ENCODE measurements around the gene ST6GALNAC3.

Gene ST6GALNAC3

DNA sequence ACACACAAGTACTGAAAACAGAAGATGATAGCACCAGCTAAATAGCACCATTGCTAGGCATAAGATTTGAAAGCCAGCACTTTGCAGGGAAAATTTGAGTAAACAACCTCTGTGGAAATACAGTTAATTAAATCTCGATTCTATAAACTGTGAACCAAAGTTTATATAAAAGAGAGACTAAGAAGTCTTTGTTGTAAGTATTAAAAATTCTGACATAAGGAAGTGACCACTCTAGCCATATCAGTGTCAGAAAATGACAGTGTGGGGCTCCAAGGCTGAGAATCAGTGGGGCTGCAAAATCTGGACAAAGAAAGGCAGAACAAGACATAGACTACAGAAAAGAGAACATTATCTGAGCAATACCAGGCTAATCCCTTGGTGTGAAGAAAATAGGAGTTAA, 292.2 kb downstream of the ST6GALNAC3 start:
- H3K27ac ChIP-seq (ENCODE audit: low read length) = no peak overlapping the region
- no peak overlapping the region for H3K4me3 ChIP-seq (ENCODE audit: low read length)
- no peak overlapping the region for H2AFZ ChIP-seq (ENCODE audit: low read depth, low read length)
- H3K9me3 ChIP-seq (ENCODE audit: insufficient read depth, low read length) = no peaks in the 10 kb centered on the region
- no peaks in the 10 kb centered on the region for H3K79me2 ChIP-seq (ENCODE audit: low read length)
- H4K20me1 ChIP-seq (ENCODE audit: insufficient read depth, low read length) = no peaks in the 10 kb centered on the region
- TF ChIP-seq, protein P1, sequence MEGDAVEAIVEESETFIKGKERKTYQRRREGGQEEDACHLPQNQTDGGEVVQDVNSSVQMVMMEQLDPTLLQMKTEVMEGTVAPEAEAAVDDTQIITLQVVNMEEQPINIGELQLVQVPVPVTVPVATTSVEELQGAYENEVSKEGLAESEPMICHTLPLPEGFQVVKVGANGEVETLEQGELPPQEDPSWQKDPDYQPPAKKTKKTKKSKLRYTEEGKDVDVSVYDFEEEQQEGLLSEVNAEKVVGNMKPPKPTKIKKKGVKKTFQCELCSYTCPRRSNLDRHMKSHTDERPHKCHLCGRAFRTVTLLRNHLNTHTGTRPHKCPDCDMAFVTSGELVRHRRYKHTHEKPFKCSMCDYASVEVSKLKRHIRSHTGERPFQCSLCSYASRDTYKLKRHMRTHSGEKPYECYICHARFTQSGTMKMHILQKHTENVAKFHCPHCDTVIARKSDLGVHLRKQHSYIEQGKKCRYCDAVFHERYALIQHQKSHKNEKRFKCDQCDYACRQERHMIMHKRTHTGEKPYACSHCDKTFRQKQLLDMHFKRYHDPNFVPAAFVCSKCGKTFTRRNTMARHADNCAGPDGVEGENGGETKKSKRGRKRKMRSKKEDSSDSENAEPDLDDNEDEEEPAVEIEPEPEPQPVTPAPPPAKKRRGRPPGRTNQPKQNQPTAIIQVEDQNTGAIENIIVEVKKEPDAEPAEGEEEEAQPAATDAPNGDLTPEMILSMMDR (IDR thresholded peaks at IDR 0.05; ENCODE audit: low read depth, low read length) = no peak
- TF ChIP-seq EZH2phosphoT487 (IDR thresholded peaks at IDR 0.05; ENCODE audit: low read depth) = no peak
- H3K4me2 ChIP-seq (ENCODE audit: low read length) = no peak overlapping the region
- no peaks in the 10 kb centered on the region for H3K4me1 ChIP-seq (ENCODE audit: low read length)
- no peaks in the 10 kb centered on the region for H3K36me3 ChIP-seq (replicated peaks; ENCODE audit: low read depth, low read length)
- no peaks in the 10 kb centered on the region for H3K27me3 ChIP-seq (ENCODE audit: low read depth, low read length)
- no peak overlapping the region for H3K9ac ChIP-seq (ENCODE audit: low read length)

DNA sequence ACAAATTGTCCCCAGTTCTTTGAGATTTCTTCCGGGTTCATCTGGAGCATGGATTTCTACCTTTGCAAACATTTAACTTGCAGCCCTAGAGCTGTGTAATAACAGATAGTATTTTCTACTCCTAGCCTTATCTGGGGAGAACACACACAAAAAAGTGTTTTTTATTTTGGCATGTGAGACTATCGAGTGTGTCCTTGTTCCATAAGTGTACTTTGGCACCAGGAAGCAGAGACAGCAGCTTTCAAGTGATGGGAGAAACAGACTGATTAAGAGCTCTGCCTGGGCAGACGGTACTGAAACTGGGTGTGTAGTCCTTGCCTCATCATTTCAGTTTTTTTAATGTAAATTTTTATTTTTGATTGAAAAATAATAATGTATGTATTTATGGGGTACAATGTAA, 297.4 kb downstream of the ST6GALNAC3 start:
- TF ChIP-seq, protein P1 (IDR thresholded peaks at IDR 0.05; ENCODE audit: low read depth, low read length) = no peak
- TF ChIP-seq EZH2phosphoT487 (IDR thresholded peaks at IDR 0.05; ENCODE audit: low read depth) = no peak

DNA sequence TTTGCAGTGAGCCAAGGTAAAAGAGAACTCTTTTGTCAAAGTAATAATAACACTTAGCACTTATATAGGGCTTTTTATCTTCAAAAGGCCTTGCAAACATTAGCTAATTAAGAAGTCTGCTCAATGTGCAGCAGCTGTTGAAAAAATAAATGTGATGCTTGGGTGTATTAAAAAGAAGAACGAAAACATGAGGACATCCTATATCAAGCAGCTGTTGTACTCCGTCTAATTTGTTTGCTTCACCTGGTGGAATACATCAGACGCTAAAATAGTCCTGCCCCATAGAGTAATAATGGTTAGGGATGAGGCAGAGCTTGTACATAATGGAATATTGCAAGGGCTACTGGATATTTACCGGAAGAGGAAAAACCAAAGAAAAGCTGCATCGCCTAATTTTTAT, 299.5 kb downstream of the ST6GALNAC3 start:
- no peaks in the 10 kb centered on the region for H3K9me3 ChIP-seq (ENCODE audit: insufficient read depth, low read length)
- H3K9ac ChIP-seq (ENCODE audit: low read length) = no peak overlapping the region
- H3K4me3 ChIP-seq (ENCODE audit: low read length) = no peak overlapping the region
- H4K20me1 ChIP-seq (ENCODE audit: insufficient read depth, low read length) = no peaks in the 10 kb centered on the region
- H3K36me3 ChIP-seq (replicated peaks; ENCODE audit: low read depth, low read length) = no peaks in the 10 kb centered on the region
- H3K4me2 ChIP-seq (ENCODE audit: low read length) = no peak overlapping the region
- H2AFZ ChIP-seq (ENCODE audit: low read depth, low read length) = no peak overlapping the region
- no peak for TF ChIP-seq EZH2phosphoT487 (IDR thresholded peaks at IDR 0.05; ENCODE audit: low read depth)
- TF ChIP-seq, protein P1 (IDR thresholded peaks at IDR 0.05; ENCODE audit: low read depth, low read length) = no peak
- no peaks in the 10 kb centered on the region for H3K27me3 ChIP-seq (ENCODE audit: low read depth, low read length)
- no peaks in the 10 kb centered on the region for H3K79me2 ChIP-seq (ENCODE audit: low read length)
- H3K27ac ChIP-seq (ENCODE audit: low read length) = no peak overlapping the region
- no peaks in the 10 kb centered on the region for H3K4me1 ChIP-seq (ENCODE audit: low read length)

More for the DNA sequence above, 297.4 kb downstream of the ST6GALNAC3 start:
- Histone ChIP-seq H3K4me3 (ENCODE audit: low read length) (no peak overlapping the region), H3K79me2 (ENCODE audit: low read length) (no peaks in the 10 kb centered on the region), H3K9ac (ENCODE audit: low read length) (no peak overlapping the region), H3K27ac (ENCODE audit: low read length) (no peak overlapping the region), H3K4me2 (ENCODE audit: low read length) (no peak overlapping the region), H3K4me1 (ENCODE audit: low read length) (no peaks in the 10 kb centered on the region), H3K9me3 (ENCODE audit: insufficient read depth, low read length) (no peaks in the 10 kb centered on the region), H3K27me3 (ENCODE audit: low read depth, low read length) (no peaks in the 10 kb centered on the region), H2AFZ (ENCODE audit: low read depth, low read length) (no peak overlapping the region), H3K36me3 (replicated peaks; ENCODE audit: low read depth, low read length) (no peaks in the 10 kb centered on the region), H4K20me1 (ENCODE audit: insufficient read depth, low read length) (no peaks in the 10 kb centered on the region)

DNA sequence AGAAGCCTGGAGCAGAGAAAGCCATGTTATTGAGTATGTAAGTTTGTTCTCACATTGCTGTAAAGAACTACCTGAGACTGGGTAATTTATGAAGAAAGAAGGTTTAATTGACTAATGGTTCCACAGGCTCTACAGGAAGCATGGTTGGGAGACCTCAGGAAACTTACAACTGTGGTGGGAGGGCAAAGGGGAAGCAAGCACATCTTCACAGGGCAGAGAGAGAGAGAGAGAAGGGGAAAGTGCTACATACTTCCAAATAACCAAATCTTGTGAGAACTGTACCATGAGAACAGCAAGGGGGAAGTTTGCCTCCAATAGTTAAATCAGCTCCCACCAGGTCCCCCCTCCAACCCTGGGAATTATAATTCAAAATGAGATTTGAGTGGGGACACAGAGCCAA, 302.7 kb downstream of the ST6GALNAC3 start:
- Histone ChIP-seq H3K4me1 (ENCODE audit: low read length) (no peaks in the 10 kb centered on the region), H3K36me3 (replicated peaks; ENCODE audit: low read depth, low read length) (no peaks in the 10 kb centered on the region), H3K79me2 (ENCODE audit: low read length) (no peaks in the 10 kb centered on the region), H3K4me2 (ENCODE audit: low read length) (no peak overlapping the region), H2AFZ (ENCODE audit: low read depth, low read length) (no peak overlapping the region), H3K27me3 (ENCODE audit: low read depth, low read length) (no peaks in the 10 kb centered on the region), H3K4me3 (ENCODE audit: low read length) (no peak overlapping the region), H3K9ac (ENCODE audit: low read length) (no peak overlapping the region), H4K20me1 (ENCODE audit: insufficient read depth, low read length) (no peaks in the 10 kb centered on the region), H3K27ac (ENCODE audit: low read length) (no peak overlapping the region), H3K9me3 (ENCODE audit: insufficient read depth, low read length) (no peaks in the 10 kb centered on the region)
- TF ChIP-seq EZH2phosphoT487 (IDR thresholded peaks at IDR 0.05; ENCODE audit: low read depth) = no peak

- Histone ChIP-seq H3K27ac (ENCODE audit: low read length) (no peak overlapping the region), H3K79me2 (ENCODE audit: low read length) (no peaks in the 10 kb centered on the region), H3K27me3 (ENCODE audit: low read depth, low read length) (no peaks in the 10 kb centered on the region), H3K4me1 (ENCODE audit: low read length) (no peaks in the 10 kb centered on the region), H3K4me2 (ENCODE audit: low read length) (no peak overlapping the region), H3K9ac (ENCODE audit: low read length) (no peak overlapping the region), H3K9me3 (ENCODE audit: insufficient read depth, low read length) (no peaks in the 10 kb centered on the region), H3K36me3 (replicated peaks; ENCODE audit: low read depth, low read length) (no peaks in the 10 kb centered on the region), H3K4me3 (ENCODE audit: low read length) (no peak overlapping the region), H4K20me1 (ENCODE audit: insufficient read depth, low read length) (no peaks in the 10 kb centered on the region), H2AFZ (ENCODE audit: low read depth, low read length) (no peak overlapping the region)
- TF ChIP-seq, protein P1 (IDR thresholded peaks at IDR 0.05; ENCODE audit: low read depth, low read length) = no peak
- no peak for TF ChIP-seq EZH2phosphoT487 (IDR thresholded peaks at IDR 0.05; ENCODE audit: low read depth)
Measured at GRCh38 chr1:76379506-76379905, 305.0 kb downstream of the ST6GALNAC3 start.
